ENCODE results near the gene ZNF70.

ZNF70 gene

DNA sequence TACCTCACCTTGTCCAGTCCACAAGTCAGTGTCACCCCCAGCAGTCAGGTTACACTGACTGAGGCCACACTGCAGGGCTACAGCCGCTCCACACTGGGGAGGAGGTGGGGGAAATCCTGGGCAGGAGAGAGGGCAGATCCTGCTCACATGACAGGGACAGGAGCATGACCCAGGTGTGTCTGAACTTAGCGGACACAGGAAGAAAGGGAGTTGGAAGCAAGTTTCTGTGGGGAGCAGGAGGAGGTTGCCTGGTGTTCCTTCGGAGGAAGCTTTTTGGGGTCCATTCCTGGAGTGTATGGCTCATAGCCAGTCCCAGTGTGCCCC is 27.6 kb upstream of the ZNF70 start:
- DNase-seq = no peak

DNA sequence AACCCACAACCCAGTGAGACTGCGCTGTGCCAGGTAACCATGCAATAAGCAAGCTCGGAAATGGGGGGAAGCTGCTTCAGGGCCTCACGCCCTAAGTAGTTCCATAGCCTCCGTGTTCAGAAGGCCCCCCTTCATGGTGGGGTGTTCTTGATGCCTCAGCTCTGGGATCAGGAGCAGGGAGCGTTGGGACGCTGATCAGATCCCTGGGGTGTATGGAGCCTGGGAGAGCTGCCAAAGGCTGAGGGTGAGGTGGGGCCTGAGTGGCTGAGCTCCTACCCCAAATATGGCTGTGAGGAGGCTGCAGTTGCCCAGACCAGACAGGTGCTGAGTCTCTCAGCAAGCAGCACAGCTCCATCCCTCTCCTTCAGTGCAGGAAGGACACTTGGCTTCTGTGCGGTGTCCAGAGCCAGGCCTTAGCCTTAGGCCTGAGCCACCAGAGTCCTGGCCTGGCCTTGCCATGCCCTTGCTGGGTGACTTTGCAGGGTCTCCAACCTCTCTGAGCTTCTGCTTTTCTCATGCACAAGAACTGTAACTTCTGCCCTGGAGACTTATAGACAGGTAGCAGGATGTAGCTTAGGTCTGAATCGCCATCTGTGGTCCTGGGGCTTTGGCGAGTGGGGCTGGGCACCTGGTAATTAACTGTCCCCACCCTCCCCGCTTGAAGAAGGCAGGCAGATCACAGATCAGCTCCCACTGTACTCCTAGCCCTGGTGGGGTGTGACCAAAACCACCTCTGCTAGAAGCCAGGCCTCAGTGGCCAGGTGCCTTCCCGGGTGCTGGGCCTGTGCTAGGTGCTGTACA is 27.1 kb upstream of the ZNF70 start:
- DNase-seq = no peak

DNA sequence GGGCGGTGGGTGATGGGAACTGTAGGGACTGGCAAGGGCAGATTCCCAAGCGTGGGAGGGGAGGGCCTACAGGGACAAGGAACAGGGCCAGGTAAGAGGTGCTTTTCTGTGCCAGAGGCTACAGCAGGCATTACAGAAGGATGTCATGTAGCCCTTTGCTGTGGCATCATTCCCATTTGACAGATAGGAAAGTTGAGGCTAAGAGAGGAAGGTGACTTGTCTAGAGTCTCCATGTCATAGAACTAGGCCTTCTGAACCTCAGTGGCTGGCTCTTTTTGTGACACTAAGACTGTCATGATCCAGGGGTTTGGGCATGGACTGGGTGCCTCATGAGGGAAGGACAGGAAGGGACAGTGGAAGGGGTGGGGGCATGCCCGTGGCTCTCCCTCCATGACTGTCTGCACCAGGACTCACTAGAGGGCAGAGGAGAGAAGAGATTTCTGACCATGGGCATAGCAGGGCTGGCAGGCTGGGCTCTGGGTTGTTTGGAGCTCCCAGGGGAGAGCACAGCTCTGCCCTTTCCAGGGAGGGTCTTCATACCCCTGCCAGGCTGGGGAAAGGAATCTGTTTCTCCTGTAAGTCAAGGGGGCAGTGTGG is 25.0 kb upstream of the ZNF70 start:
- no peak for DNase-seq

DNA sequence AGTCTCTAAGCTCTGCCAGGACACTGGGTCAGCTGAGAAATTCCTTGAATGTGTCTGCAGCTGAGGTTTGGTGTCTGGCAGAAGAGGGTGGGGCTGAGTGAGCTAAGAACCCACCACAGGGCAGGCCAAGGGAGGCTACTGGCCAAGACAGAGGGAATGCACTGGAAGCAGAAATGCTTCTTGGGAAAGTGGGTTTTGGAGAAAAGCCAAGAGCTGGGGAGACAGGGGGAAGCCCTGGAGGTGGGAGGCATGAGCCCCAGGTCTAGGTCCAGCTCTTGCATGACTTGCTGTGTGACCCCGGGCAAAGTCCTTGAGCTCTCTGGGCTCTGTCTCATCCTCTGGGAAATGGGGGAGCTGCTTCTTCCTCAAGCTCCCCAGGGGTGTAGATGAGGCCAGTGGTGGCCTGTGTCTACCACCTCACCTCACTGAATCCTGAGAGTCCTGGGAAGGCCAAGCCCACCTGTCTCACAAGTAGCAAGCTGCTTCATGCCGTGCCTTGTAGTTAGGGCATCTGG is 24.1 kb upstream of the ZNF70 start:
- no peak for DNase-seq

DNA sequence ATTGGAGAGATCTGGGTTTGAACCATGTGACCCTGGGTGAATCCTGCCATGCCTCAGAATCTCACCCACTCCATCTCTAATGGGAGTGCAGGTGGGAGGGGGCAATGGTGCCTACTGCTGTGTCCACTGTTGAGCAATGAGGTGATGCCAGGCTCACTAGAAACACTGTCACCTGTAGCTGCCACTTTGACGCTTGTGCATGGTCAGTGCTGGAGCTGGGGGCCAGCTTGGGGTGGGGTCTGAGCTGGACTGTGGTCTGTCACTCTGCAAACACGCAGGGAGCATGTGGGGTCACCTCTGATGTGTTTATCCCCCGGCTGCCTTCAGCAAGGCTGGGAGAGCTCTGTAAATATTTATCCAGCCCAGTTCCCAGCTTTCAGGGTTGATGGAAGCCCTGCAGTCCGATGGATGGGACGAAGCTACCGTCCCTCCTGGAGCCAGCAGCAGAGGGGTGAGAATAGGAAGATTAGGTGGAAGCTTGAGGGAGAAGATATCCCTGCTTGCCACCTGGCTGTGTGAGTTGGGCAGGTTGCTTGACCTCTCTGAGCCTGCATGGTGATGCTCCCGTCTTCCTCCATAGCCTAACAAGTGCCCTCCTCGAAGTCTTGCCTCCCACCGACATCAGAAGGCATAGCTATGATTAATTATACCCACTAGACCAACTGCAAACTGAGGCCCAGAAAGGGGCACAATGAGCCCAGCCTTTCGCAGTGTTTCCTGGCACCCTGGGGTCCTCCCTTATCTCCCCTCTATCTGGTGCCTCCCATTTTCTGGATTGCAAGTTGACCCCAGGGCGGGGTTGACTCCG is 23.4 kb upstream of the ZNF70 start:
- DNase-seq = no peak

DNA sequence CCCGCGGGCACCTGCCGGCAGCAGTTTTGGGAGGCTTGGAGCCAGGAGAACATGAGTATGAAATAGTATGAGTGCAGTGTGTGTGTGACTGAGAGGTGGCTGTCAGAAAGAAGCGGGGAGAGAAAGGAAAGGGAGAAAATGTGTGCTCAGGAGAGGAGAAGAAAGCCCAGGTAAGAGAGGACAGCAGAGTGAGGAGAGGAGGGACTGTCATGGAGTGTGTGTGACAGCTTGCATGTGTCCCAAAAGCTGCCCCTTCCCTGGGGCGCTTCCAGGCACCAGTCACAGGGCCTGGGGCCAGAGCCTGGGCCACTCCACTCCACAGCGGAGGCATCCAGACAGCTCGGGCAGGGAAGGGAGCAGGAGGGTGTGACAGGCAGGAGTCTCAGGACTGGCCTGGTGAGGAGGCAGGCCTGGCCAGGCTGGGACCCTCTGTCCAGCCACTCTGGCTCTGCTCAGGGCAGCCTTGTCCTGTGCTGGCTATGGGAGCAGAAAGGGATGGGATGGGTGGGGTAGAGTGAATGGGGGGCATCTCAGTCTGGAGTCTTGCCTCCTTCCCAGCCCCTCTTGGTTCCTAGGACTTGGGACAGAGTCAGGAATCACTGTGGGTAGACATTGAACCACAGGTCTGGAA is 22.7 kb upstream of the ZNF70 start:
- no peak for DNase-seq

DNA sequence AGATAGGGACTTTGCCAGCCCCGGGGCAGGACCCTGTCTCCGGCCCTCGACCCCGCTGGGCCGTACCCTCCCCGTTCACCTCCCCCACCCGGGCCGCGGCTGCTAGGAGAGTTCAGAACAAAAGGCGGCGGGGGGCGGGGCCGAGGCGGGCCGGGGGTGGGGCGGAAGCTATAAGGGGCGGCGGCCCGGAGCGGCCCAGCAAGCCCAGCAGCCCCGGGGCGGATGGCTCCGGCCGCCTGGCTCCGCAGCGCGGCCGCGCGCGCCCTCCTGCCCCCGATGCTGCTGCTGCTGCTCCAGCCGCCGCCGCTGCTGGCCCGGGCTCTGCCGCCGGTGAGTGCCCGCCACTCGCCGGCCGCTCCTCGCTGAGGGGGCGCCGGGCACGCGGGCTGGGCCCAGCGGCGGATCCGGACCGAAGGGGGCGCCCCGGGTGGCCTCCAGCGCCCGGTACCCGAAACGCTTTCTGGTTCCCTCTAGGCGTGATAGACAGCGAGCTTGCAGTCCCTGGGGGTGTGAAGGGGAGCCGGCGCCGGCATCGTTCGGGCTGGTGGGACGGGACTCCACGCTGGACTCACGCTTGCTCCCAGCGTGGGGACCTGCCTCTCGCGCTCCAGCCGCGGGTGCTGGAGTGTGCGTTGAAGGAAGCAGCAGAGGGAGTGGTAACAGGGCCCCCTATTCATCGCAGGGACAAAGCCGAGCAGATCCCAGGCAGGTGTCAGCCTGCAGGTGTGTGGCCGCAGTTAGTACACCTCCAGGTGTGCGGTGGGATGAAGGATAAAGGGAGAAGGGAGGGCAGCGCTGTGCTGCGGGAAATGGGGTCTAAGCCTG is 21.9 kb upstream of the ZNF70 start, which contains the start of gene MMP11:
MMP11 (plus strand) TSS at position 201 of the 825 bp plus-strand sequence; CDS start at position 223, 22 bp downstream.
- peak; percentile 52 for DNase-seq

DNA sequence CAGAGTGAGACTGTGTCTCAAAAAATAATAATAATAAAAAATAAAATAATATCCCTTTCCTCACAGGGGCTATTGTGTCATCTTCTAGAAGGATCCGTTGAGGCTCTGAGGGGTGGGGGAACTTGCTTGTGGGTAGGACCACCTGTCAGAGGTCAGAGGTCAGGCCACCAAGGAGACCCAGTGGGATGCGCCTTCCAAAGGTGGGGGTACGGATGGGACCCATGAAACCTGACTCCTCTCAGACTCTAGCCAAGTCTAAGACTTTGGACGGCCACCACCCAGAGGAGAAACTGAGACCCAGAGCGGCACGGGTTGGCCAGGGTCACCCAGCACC is 21.4 kb upstream of the ZNF70 start:
- no peak for DNase-seq

DNA sequence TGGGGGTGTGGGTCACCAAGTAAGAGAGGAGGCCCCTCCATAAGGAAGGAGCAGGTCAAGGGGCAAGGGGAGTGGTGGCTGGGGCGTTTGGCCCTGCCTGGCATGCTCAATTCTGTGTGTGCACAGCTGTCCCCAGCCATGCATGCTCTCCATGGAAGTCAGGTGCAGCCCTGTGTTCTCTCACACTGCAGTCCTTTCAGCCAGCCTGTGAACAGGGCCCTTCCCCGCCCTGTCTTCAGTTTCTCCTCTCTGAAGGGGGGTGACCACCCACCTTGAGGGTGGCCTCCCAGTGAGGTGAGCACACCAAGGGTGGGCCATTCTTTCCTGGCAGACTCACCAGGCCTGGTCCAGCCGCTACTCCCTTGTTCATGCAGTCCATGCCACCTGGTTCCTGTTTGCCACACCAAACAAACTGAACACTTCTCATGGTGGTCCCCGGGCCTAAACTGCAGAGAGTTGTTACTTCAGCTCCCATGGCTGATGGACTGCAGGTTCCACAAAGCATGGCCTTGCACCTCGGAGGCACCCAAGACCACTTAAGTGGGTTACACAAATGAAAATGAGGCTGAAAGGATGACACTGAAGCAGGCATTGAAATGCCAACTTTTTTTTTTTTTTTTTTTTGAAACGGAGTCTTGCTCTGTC is 18.5 kb upstream of the ZNF70 start:
- DNase-seq = no peak

DNA sequence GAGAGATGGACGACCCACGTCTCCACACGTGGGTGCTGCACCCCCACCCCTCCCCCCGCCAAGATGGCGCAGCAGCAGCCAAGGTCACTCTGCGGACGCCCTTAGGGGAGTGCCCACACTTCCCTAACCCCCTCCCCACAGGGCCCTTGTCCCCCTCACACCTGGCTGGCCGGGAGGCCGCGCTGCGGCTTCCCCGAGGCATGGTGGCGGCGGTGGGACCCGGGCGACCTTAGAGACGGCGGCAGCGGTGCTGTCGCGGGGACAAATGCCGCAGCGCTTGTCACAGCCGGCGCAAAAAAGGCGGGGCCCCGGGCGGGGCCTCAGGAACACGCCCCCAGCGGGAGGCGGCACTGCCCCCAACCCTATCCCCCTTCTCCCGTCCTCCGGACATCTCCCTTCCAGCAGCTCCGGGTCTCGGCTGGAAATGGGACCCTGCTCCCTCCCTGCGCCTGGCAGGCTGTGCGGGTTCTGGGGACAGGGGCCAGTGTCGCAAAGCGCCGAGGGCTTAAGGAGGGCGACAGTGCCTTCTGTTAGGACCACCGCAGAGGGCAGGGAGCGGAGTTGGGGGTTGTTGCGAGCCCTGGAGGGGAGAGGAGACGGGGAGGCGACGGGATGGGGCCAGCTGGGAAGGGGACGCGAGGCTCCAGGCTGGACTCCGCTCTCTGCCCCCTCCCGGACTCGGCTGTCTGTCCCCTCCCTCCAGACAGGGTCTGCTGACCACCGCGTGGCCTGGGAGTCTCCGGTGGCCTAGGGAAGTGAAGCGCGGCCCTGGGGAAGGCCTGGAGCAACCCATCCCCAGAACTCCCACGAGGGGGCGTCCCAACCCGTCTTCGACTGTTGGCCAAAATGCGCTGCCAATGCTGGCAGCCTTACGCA is 17.0 kb upstream of the ZNF70 start, which contains the start of gene CHCHD10:
CHCHD10 (minus strand) TSS at position 300 of the 876 bp plus-strand sequence; CDS start at position 202, 98 bp downstream.
- peak; percentile 83 for DNase-seq

DNA sequence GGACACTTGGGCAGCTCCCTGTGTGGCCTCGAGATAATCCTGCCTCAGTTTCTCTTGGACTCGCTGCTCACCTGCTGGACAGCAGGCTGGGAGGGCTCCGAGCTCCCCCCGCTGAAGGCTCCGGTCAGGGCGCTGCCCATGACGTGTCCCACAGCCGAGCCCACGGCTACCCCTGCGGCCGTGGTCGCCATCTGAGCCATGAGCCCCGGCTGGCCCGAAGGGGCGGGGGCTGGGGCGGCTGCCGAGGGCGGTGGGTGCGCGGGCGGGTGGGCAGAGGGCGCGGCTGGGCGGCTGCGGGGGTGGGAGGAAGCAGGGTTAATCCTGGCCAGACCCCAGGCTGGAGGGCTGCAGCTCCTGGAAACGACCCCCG is 16.4 kb upstream of the ZNF70 start:
- DNase-seq = no peak

DNA sequence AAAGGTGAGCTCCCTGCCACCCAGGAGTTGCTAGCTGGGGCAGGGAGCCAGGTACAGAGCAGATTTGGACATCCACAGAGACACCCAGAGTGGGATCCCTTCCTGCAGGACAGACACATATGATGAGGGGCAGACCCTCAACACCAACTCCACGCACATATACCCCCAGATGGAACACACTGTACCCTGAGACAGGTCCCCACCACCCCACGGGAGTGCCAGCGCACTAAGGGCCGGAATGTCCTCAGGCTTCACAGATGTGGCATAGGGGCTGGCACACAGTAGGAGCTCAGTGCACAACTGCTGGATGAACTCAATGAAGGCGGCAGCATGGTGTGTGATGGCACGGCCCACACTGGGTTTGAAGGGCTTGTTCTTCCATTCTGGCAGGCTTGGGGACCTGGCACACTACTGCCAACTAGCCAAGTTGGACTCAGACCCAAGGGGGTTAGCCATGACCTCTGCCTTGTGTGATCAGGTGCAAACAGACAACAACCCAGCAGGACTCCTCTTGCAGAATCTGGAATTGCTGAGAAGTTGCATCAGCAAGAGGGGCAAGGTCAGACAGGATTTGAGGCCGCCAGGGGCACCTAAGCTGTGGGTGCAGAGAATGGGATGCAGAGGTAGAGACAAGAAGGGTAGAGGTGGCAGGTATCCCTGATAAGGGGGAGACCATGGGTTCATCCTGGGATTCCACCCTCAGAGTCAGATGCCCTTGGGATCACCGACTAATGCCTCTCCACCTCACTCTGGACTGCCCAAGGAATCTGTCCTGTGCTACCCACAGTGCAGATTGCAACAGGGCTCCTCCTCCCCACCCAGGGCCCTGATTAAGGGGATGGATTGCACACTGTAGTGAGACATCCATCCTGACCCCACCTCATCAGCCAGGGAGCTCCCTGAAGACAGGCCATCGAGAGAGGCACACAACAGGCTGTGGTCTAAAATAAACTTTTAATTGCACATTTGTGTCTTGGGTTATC is 14.3 kb upstream of the ZNF70 start:
- no peak for DNase-seq

DNA sequence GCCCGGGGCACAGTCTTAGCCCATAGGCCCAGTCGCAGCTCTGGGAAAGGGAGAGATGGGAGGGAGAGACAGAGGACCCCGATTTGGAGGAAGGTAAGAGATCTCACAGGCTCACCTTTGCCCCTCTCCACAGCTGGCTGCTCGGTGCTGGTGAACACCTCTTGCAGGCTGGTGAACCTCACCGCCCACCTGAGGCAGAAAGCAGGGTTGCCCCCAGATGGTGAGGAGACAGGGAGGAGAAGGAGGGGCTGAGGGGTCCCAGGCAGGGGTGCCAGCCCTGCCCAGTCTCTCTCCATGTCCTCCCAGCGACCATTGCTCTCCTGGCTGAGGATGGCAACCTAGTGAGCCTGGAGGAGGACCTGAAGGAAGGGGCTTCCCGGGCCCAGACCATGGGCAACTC is 13.0 kb upstream of the ZNF70 start:
- no peak for DNase-seq

DNA sequence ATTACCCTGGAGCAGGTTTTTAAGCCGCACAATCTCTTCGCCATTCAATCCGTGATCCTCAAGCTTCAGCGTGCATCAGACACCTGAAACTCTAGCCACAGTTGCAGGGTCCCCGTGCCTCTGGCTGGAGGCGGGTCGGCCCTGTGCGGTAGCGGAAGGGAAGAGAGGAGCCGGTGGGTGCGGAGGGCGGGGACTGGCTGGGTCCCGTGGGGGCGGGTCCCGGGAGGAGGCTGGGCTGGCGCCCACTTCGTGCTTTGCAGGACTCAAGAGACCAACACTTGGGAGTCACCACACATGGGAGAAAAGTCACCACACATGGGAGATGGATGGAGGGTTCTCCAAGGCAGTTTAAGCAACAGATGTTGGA is 12.7 kb upstream of the ZNF70 start:
- peak; percentile 59 for DNase-seq

DNA sequence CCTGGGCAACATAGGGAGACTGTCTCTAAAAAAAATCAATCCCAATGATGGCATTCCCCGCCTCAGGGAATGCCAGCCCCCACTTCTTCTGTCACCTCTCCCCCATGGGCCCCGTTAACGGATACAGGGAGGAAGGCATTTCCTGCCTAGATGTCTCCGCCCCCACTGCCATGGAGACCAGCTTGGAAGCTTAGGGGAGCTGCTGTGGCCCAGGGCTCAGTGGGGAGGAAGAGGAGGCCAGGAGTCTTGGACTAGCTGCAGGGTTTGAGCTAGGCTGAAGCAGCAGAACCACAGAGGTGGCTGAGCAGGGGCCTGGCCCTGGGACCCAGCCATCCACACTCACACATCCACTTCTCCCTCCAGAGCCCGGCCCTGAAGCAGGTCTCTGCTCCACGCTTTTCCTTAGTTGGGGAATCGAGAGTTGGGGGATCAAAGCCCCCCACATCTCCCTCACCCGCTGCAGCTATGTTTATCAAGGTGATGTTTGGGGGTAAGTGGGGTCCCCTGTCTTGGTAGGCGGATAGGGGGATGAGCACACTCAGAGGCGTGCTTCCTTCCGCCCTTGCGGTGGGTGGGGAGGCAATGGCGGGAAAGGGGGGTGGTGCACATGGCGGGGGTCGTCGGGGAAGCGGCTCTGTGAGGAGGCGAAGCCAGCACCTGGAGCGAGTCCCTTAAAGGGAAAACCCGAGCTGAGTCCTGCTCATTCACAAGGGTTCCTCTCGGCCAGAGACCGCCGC is 12.1 kb upstream of the ZNF70 start, which contains the start of gene C22orf15:
C22orf15 (plus strand) TSS at position 149 of the 737 bp plus-strand sequence; CDS start at position 466, 317 bp downstream.
- no peak for DNase-seq

DNA sequence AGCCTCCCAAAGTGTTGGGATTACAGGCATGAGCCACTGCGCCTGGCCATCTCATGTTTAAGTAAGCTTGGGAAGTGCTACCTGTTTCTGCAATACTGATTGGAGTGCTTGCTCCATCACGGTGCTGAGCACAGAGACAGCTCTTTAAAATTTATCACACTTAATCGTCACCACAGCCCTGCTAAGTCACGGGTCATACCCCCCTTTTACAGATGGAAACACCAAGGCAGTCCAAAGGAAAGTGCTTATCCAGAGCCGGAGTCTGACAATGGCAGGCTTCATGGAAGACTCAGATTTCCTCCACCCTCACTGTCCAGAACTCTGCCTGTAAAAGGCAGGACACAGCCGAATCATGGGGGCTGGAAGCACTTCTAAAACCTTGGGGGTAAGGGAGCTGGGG is 9.1 kb upstream of the ZNF70 start:
- DNase-seq = no peak

DNA sequence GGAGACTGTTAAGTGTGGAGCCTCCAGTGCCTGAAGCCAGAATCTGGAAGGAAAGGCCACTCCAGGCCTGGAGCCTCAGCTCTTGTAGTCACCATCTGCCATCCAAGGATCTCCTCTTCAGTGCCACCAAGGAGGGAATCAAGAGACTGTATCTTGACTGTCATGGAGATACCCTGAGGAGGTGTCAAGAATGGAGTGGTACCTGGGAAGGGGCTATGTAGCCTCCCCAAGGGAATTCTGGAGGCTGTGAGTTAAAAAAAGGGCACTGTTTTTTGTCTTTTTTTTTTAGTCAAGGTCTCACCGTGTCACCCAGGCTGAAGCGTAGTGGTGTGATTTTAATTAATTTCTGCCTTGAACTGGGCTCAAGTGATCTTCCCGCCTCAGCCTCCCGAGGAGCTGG is 8.7 kb upstream of the ZNF70 start:
- DNase-seq = no peak

DNA sequence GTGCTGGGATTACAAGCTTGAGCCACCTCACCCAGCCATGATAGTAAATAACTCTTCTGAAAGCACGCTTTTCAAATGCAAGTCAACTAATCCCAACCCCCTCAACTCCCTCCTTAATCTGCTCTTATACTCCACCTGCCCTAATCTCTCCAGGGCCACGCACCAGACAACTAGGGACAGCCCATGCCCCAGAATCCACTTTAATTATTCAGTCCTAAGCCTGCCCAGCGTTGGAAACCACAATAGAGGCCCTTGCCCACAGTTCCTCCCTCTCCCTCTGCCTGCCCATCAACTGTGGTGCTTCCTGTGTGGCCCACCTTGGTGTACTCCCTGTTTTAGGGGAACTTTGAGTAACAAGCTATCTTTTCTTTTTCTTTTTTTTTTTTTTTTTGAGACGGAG is 6.0 kb upstream of the ZNF70 start:
- DNase-seq = no peak

DNA sequence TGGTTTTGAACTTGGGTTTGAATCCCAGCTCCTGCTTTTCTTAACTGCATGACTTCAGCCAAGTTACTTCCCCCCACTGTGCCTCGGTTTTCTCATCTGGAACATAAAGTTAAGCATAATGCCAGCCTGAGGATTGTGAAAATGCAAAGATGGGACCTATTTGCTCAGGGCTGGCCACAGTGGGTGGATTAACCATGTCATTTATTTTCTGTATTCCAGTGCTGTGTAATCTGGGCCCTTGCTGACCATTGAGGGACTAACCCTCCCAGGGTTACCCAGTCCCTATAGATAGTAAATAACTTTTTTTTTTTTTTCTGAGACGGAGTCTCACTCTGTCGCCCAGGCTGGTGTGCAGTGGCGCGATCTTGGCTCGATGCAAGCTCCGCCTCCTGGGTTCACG is 4.8 kb upstream of the ZNF70 start:
- no peak for DNase-seq
